ENCODE measurements around the gene CCDC91.
"Not testable (repeated sequence)": the region's sequence is repeated elsewhere in the genome, so short reads cannot be mapped to it uniquely, and the experiment has no call there.

The CCDC91 gene

DNA sequence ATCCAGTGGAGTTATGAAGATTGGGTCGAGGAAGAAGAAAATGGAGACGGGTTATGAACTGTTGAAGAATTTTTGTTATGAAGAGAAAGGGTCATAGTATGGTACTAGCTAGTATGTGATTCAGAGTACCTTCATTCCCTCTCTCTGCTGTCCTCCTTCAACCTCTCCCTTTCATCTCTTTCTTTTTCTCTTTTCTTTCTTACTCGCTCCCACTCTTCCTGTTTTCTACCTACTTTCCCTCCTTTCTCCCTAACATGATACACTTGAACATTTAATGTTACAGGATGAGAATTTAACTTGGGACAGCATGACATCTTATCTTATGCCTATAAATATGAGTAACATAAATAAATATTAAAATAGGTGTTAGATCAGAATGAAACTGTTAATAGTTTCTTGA, 112.9 kb downstream of the CCDC91 start:
- no peak for DNase-seq

DNA sequence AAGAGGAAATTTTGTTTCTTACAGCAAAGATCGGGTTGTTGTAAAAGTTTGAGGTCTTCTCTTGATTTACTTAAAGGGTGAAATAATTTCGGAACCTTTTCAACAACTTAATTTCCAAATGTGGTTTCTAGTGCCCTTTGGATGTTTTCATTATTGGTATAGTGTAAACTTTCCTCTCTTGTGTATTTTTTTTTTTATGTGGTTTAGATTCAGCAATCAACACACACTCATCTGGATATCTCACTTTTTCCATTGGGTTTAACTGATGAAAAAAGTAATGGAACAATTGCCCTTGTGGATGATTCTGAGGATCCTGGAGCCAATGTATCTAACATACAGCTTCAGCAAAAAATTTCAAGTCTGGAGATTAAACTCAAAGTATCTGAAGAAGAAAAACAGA, 116.3 kb downstream of the CCDC91 start:
- DNase-seq: no peak

- DNase-seq: no peak
These were observed 118.6 kb downstream of the CCDC91 start for GRCh38 chr12:28308891-28309290.

DNA sequence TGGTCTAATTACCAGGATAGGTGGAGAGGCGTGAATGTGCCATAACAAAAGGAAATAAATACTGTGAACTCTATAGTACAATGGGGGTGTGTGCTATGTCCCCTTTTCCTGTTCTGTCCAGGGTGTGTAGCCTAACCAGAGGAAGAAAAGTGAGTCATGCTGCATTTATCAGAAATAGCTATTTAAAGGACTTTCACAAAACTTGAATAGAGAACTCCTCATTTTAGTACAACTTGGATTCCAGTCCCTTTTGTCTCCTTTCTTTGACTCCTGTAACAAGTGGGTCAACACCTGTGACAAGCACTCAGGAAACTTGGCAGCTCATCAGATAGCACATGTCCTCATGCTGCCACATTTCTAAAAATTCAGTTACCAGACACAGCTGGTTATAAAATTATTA, 123.4 kb downstream of the CCDC91 start:
- DNase-seq: no peak

DNA sequence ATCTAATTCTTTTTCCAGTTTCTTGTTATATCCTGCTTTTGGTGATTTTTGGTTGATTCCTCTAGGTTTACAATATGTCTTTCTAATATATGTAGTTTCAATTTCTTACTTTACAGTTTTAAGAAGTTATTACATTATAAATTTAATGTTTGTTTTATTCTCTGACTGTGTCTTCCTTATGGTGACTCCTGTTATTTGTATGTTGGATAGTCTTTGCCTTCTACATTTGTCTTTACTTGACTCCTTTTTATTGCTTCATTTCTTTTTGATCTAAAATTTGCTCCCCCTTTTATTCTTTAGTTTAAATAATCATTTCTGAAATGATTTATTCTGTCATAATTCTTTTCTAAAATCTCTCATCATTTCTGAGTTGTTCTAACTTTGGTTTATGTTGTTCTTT, 125.8 kb downstream of the CCDC91 start:
- no peak for DNase-seq

DNA sequence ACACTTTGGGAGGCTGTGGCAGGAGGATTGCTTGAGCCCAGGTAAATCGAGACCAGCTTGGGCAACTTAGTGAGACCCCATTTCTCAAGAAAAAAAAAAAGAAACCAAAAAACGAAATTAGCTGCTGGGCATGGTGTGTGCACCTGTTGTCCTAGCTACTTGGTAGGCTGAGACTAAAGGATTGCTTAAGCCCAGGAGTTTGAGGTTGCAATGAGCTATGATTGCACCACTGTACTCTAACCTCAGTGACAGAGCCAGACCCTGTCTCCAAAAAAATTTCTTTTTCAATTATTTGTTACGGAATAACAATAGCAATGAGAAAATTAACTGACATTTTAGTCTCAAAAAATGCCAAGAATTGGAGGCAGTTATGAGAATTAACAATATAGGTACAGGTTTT, 128.0 kb downstream of the CCDC91 start:
- no peak for DNase-seq

DNA sequence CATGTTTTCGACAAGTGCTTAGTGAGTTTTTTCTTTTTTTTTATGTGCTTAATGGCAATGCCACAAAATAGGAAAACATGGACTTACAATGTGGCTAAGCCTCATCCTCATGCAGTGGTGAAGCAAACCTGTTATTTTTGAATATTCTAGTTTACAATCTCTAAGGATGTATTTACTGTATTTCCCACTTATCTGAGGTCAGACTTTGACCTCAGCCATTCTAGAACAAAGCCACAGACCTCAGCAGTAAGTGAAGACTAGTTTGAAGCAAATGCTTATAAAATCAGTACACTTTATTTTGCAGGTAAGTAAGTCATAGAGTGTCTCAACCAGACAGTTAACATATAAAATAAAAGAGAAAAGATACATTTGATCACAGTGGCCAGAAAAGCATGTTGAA, 130.1 kb downstream of the CCDC91 start:
- no peak for DNase-seq

- DNase-seq: no peak
These were observed 137.5 kb downstream of the CCDC91 start for GRCh38 chr12:28327722-28328121.

- no peak for DNase-seq
These were observed 138.7 kb downstream of the CCDC91 start for GRCh38 chr12:28328967-28329366.

GRCh38 chr12:28329727-28330126, 139.5 kb downstream of the CCDC91 start:
- DNase-seq: not testable (repeated sequence)

DNA sequence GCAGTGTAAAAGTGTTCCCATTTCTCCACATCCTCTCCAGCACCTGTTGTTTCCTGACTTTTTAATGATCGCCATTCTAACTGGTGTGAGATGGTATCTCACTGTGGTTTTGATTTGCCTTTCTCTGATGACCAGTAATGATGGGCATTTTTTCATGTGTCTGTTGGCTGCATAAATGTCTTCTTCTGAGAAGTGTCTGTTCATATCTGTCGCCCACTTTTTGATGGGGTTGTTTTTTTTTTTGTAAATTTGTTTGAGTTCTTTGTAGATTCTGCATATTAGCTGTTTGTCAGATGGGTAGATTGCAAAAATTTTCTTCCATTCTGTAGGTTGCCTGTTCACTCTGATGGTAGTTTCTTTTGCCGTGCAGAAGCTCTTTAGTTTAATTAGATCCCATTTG, 140.0 kb downstream of the CCDC91 start:
- not testable (repeated sequence) for DNase-seq

DNA sequence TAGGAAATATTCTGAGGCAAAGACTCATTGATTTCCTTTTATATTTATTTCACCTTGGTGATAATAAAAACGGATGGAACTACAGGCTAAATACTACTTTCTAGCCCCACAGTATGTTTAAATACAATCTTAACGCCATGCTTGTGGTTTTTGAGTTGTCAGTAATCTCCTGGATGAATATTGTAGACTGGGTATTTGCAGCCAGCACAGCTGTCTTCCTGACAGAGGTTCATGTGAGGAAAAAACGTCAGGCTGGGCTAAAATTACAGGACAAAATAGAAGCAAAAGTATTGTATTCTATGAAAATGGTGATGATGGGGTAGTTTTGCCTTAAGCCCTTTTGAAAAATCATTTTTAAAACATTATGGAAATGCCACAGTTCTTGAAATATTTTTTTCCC, 140.9 kb downstream of the CCDC91 start:
- DNase-seq: no peak

GRCh38 chr12:28340261-28341045, 150.2 kb downstream of the CCDC91 start:
- DNase-seq: no peak

GRCh38 chr12:28343713-28344112, 153.5 kb downstream of the CCDC91 start:
- DNase-seq: no peak

- DNase-seq: no peak
These were observed 156.3 kb downstream of the CCDC91 start for GRCh38 chr12:28346567-28346966.

GRCh38 chr12:28349196-28349595, 158.9 kb downstream of the CCDC91 start:
- no peak for DNase-seq

- no peak for DNase-seq
These were observed 160.2 kb downstream of the CCDC91 start for GRCh38 chr12:28350502-28350901.

DNA sequence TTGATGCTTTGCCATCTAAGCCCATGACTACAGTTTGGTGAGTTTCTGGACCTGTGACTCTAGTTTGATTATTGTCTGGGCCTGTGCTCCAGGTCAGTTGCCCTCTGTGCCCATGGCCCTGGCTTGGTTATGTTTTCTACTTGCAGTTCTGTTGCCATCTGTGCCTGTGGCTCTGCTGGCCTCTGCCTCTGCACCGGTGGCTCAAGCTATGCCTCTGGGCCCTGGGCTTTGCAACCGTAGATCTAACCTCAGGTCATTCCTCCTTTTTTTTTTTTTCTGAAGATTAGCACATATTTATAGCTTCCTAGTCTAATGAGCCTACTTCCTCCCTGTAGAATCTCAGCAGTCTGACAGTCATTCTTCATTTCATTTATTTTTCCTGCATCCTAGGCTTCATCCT, 161.2 kb downstream of the CCDC91 start:
- DNase-seq: no peak

GRCh38 chr12:28355161-28355560, 164.9 kb downstream of the CCDC91 start:
- DNase-seq: no peak

DNA sequence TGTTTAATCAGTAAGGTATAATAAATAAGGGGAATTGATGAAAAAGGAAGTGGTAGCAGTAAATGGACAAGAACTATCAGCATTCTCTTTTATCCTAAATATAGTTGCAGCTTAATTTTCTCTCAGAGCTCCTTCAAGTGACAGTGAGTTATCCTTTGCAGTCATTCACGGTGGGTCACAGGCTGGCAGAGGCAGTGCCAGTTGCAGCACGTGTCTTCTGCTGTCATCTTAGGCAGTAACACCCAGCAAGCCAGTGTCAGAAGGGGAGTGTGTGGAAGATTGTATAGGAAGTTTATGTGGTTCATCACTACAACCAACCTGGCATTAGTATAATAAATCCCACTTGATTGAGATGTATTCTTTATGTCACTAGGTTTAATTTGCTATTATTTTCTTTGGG, 170.0 kb downstream of the CCDC91 start:
- no peak for DNase-seq

DNA sequence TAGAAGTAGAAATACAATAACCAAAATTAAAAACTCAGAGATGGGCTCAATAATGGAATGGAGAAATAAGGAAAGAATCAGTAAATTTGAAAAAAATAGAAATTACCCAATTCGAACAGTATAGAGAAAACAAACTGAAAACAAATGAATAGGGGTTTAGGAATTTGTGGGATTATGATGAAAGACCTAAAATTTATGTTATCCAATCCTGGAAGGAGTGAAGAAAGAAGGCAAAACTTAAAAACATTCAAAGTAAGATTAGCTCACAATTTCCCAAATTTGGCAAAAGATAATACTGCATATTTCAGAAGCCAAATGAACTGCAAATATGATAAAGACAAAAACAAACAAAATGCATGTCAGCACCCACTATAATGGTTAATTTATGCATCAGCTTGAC, 177.1 kb downstream of the CCDC91 start:
- no peak for DNase-seq

DNA sequence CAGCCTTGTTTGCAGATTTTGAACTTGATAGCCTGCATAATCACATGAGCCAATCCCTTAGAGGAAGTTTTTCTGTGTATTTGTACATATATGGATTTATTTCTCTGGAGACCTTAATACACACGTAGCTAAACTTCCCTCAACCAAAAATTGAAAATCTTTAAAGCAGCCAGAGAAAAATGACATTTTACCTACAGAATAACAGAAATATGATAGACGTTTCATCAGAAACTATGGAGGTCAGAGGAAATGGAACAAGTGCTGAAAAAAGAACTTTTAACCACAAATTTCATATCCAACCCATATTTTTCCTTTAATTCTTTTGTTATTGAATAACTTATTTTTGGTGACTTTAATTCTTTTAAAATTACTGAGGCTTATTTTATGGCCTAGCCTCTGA, 177.7 kb downstream of the CCDC91 start:
- DNase-seq: no peak

DNA sequence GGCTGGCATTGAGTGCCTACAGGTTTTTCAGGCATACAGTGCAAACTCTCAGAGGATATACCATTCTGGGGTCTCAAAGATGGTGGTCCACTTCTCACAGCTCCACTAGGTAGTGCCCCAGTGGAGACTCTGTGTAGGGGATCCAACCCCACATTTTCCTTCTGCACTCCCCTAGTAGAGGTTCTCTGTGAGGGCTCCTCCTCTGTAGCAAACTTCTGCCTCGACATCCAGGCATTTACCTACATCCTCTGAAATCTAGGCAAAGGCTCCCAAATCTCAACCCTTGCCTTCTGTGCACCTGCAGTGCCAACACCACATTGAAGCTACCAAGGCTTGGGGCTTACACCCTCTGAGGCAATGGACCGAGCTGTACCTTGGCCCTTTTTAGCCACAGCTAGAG, 179.2 kb downstream of the CCDC91 start:
- DNase-seq: no peak

- no peak for DNase-seq
These were observed 184.3 kb downstream of the CCDC91 start for GRCh38 chr12:28374556-28374955.

GRCh38 chr12:28378736-28379135, 188.5 kb downstream of the CCDC91 start:
- no peak for DNase-seq
